ENCODE data around the gene SLC24A3. TPM values are rescaled to one million over a fixed set of nuclear protein-coding genes. Genes with fewer than 3 reads are reported as not detected.

The SLC24A3 gene
- total and polyA plus RNA-seq, 2 experiments from 2014 or later, result 0.81 to 2.5 TPM

DNA sequence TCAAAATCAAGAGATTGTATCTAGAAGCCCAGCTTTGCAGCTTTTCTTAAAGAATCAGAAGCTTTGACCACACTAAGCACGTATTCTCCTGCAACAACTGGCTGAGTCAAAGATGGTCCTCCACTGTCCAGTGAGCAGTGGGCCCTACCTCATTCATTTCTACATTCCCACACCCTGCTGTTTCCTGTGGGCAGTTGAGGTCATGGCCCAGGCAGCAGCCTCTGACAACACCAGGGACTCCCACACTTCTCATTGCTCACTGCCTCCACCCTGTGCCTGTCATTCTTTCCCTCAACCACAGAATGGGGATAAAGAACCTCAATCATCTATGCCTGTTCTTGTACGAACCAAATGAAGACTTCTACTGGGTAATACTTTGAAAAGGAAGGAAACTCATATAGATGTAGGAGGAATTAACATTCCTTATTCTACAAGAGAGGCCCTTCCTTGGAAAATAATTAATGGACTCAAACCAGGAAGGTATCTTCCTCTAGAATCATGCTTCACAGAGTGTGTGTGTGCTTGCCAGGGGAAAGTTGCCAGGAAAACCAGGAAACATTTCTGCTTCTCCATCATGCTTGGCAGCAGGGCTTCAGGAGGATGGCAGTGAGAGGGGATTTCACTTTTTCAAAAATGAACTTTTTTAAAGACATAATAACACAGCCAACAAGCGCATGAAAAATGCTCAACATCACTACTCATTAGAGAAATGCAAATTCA, 353.9 kb downstream of the SLC24A3 start:
- Histone ChIP-seq H3K4me3 (no peak overlapping the region), H3K27me3 (ENCODE audit: insufficient read depth) (no peaks in the 10 kb centered on the region), H3K4me1 (ENCODE audit: insufficient read depth) (no peaks in the 10 kb centered on the region), H3K9me2 (ENCODE audit: insufficient read depth) (peaks cover 10% of the 10 kb centered on the region; the same call in 1 of the 2 replicates), H3F3A (replicated peaks; ENCODE audit: low read depth) (no peaks in the 10 kb centered on the region), H4K20me1 (replicated peaks; ENCODE audit: insufficient read depth) (no peaks in the 10 kb centered on the region), H3K36me3 (ENCODE audit: insufficient read depth) (no peaks in the 10 kb centered on the region), H3K27ac (ENCODE audit: low read depth) (no peak overlapping the region), H3K79me2 (replicated peaks; ENCODE audit: insufficient read depth) (no peaks in the 10 kb centered on the region), H3K4me2 (no peak overlapping the region), H2AFZ (no peak overlapping the region)
- Mint-ChIP-seq H3K27me3 (ENCODE audit: insufficient read depth, low read depth, poor library complexity) (no peaks in the 10 kb centered on the region), H3K9me3 (no peaks in the 10 kb centered on the region), H3K4me1 (peaks cover 6% of the 10 kb centered on the region; the same call in 2 of the 3 replicates), H3K36me3 (ENCODE audit: low read depth) (0 out of 3 replicates have a peak, but pooled peaks cover 3% of the 10 kb centered on the region), H3K4me3 (no peak overlapping the region), H3K27ac (no peak overlapping the region)
- TF ChIP-seq ZNF114 (CRISPR knock-in tag; IDR thresholded peaks at IDR 0.05) (no peak), ZNF331 (CRISPR knock-in tag; IDR thresholded peaks at IDR 0.05; ENCODE audit: low read depth) (no peak), CREB1 (CRISPR knock-in tag; IDR thresholded peaks at IDR 0.05; ENCODE audit: low read depth) (no peak), STAT1 (IDR thresholded peaks at IDR 0.05; ENCODE audit: unreplicated experiment) (no peak), EZH2 (IDR thresholded peaks at IDR 0.05; ENCODE audit: low read depth, unreplicated experiment) (no peak), NANOG (IDR thresholded peaks at IDR 0.05; ENCODE audit: borderline replicate concordance) (no peak), POLR2AphosphoS5 (IDR thresholded peaks at IDR 0.05; ENCODE audit: low read depth) (no peak), EZH2phosphoT487 (IDR thresholded peaks at IDR 0.05; ENCODE audit: unreplicated experiment) (no peak), JUNB (IDR thresholded peaks at IDR 0.05; ENCODE audit: unreplicated experiment) (no peak)
- TF ChIP-seq, protein P1, sequence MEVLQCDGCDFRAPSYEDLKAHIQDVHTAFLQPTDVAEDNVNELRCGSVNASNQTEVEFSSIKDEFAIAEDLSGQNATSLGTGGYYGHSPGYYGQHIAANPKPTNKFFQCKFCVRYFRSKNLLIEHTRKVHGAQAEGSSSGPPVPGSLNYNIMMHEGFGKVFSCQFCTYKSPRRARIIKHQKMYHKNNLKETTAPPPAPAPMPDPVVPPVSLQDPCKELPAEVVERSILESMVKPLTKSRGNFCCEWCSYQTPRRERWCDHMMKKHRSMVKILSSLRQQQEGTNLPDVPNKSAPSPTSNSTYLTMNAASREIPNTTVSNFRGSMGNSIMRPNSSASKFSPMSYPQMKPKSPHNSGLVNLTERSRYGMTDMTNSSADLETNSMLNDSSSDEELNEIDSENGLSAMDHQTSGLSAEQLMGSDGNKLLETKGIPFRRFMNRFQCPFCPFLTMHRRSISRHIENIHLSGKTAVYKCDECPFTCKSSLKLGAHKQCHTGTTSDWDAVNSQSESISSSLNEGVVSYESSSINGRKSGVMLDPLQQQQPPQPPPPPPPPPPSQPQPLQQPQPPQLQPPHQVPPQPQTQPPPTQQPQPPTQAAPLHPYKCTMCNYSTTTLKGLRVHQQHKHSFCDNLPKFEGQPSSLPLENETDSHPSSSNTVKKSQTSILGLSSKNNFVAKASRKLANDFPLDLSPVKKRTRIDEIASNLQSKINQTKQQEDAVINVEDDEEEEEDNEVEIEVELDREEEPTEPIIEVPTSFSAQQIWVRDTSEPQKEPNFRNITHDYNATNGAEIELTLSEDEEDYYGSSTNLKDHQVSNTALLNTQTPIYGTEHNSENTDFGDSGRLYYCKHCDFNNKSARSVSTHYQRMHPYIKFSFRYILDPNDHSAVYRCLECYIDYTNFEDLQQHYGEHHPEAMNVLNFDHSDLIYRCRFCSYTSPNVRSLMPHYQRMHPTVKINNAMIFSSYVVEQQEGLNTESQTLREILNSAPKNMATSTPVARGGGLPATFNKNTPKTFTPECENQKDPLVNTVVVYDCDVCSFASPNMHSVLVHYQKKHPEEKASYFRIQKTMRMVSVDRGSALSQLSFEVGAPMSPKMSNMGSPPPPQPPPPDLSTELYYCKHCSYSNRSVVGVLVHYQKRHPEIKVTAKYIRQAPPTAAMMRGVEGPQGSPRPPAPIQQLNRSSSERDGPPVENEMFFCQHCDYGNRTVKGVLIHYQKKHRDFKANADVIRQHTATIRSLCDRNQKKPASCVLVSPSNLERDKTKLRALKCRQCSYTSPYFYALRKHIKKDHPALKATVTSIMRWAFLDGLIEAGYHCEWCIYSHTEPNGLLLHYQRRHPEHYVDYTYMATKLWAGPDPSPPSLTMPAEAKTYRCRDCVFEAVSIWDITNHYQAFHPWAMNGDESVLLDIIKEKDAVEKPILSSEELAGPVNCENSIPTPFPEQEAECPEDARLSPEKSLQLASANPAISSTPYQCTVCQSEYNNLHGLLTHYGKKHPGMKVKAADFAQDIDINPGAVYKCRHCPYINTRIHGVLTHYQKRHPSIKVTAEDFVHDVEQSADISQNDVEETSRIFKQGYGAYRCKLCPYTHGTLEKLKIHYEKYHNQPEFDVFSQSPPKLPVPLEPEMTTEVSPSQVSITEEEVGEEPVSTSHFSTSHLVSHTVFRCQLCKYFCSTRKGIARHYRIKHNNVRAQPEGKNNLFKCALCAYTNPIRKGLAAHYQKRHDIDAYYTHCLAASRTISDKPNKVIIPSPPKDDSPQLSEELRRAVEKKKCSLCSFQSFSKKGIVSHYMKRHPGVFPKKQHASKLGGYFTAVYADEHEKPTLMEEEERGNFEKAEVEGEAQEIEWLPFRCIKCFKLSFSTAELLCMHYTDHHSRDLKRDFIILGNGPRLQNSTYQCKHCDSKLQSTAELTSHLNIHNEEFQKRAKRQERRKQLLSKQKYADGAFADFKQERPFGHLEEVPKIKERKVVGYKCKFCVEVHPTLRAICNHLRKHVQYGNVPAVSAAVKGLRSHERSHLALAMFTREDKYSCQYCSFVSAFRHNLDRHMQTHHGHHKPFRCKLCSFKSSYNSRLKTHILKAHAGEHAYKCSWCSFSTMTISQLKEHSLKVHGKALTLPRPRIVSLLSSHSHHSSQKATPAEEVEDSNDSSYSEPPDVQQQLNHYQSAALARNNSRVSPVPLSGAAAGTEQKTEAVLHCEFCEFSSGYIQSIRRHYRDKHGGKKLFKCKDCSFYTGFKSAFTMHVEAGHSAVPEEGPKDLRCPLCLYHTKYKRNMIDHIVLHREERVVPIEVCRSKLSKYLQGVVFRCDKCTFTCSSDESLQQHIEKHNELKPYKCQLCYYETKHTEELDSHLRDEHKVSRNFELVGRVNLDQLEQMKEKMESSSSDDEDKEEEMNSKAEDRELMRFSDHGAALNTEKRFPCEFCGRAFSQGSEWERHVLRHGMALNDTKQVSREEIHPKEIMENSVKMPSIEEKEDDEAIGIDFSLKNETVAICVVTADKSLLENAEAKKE (CRISPR knock-in tag; IDR thresholded peaks at IDR 0.05), result no peak
- TF ChIP-seq, protein P2, sequence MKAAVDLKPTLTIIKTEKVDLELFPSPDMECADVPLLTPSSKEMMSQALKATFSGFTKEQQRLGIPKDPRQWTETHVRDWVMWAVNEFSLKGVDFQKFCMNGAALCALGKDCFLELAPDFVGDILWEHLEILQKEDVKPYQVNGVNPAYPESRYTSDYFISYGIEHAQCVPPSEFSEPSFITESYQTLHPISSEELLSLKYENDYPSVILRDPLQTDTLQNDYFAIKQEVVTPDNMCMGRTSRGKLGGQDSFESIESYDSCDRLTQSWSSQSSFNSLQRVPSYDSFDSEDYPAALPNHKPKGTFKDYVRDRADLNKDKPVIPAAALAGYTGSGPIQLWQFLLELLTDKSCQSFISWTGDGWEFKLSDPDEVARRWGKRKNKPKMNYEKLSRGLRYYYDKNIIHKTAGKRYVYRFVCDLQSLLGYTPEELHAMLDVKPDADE (IDR thresholded peaks at IDR 0.05), result no peak
- TF ChIP-seq, protein P3, sequence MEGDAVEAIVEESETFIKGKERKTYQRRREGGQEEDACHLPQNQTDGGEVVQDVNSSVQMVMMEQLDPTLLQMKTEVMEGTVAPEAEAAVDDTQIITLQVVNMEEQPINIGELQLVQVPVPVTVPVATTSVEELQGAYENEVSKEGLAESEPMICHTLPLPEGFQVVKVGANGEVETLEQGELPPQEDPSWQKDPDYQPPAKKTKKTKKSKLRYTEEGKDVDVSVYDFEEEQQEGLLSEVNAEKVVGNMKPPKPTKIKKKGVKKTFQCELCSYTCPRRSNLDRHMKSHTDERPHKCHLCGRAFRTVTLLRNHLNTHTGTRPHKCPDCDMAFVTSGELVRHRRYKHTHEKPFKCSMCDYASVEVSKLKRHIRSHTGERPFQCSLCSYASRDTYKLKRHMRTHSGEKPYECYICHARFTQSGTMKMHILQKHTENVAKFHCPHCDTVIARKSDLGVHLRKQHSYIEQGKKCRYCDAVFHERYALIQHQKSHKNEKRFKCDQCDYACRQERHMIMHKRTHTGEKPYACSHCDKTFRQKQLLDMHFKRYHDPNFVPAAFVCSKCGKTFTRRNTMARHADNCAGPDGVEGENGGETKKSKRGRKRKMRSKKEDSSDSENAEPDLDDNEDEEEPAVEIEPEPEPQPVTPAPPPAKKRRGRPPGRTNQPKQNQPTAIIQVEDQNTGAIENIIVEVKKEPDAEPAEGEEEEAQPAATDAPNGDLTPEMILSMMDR (conservative IDR thresholded peaks at IDR 0.05; ENCODE audit: low read depth in 2 of 2), result no peak
- TF ChIP-seq, protein P4, sequence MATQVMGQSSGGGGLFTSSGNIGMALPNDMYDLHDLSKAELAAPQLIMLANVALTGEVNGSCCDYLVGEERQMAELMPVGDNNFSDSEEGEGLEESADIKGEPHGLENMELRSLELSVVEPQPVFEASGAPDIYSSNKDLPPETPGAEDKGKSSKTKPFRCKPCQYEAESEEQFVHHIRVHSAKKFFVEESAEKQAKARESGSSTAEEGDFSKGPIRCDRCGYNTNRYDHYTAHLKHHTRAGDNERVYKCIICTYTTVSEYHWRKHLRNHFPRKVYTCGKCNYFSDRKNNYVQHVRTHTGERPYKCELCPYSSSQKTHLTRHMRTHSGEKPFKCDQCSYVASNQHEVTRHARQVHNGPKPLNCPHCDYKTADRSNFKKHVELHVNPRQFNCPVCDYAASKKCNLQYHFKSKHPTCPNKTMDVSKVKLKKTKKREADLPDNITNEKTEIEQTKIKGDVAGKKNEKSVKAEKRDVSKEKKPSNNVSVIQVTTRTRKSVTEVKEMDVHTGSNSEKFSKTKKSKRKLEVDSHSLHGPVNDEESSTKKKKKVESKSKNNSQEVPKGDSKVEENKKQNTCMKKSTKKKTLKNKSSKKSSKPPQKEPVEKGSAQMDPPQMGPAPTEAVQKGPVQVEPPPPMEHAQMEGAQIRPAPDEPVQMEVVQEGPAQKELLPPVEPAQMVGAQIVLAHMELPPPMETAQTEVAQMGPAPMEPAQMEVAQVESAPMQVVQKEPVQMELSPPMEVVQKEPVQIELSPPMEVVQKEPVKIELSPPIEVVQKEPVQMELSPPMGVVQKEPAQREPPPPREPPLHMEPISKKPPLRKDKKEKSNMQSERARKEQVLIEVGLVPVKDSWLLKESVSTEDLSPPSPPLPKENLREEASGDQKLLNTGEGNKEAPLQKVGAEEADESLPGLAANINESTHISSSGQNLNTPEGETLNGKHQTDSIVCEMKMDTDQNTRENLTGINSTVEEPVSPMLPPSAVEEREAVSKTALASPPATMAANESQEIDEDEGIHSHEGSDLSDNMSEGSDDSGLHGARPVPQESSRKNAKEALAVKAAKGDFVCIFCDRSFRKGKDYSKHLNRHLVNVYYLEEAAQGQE (IDR thresholded peaks at IDR 0.05; ENCODE audit: unreplicated experiment), result no peak
- DNase-seq (ENCODE audit: low spot score) (no peak), ATAC-seq (no peak)
